GM12878 (cell line): Measurements from ENCODE around the gene CDK15. TPM values are rescaled to one million over a fixed set of nuclear protein-coding genes. Genes with fewer than 3 reads are reported as not detected.

Experiments used
- ATAC-seq: fragments of 200-7000 bp; cut with Tn5 transposase; 3 replicates; pipeline ENCODE4 v1.9.1; 2020; ENCODE audit warnings: mild to moderate bottlenecking, moderate library complexity
- BruUV-seq: library from RNA; stranded (reverse); fragments of 400-500 nt; replicated peaks from 2 replicates; lab custom pipeline; 2021; lab: Mats Ljungman, UMichigan
- CTCF ChIA-PET: fragments of 300-600 bp; sonication (Branson Sonifier 250); formaldehyde crosslinking; extraction: SDS; loops from one replicate; lab custom pipeline; 2021; ENCODE audit warnings: inconsistent platforms; lab: Yijun Ruan, JAX
- POLR2A ChIA-PET: fragments of 350-600 bp; formaldehyde crosslinking; extraction: SDS; loops from one replicate; lab custom pipeline; 2021; ENCODE audit warnings: inconsistent platforms; lab: Charles Lee
- RAD21 ChIA-PET: fragments of 300-600 bp; sonication (Branson Sonifier 250); formaldehyde crosslinking; loops from one replicate; lab custom pipeline; 2023; ENCODE audit warnings: antibody characterized with exemption; ENCODE audit not compliant: unreplicated experiment; lab: Charles Lee
- SMC1A ChIA-PET: fragments of 300-600 bp; sonication (Branson Sonifier 250); formaldehyde crosslinking; loops from one replicate; lab custom pipeline; 2023; ENCODE audit not compliant: unreplicated experiment, uncharacterized antibody; lab: Charles Lee
- DNase-seq: peaks from one replicate; pipeline ENCODE4 v3.0.0-alpha.2; 2011; ENCODE audit warnings: low read depth, low spot score
- FAIRE-seq: peaks from 3 replicates; lab custom pipeline; 2011; peaks lifted over from hg19 to GRCh38; lab: Jason Lieb, UNC
- H2AFZ ChIP-seq: 2 replicates; pipeline ENCODE4 v1.6.0; 2011; ENCODE audit warnings: low read depth, low read length, control low read depth; ENCODE audit not compliant: control insufficient read depth
- H3K27ac ChIP-seq: 2 replicates; pipeline ENCODE4 v1.5.1; 2011; ENCODE audit warnings: control low read depth; ENCODE audit not compliant: control insufficient read depth, insufficient read depth
- H3K27me3 ChIP-seq, 2 experiments: replicated peaks in 1 of 2; 2 replicates each; pipeline versions ENCODE4 v1.6.0 to v1.6.1; 2011; ENCODE audit warnings: low read length in 1 of 2; ENCODE audit not compliant: control insufficient read depth in 2 of 2, insufficient read depth in 2 of 2
- H3K36me3 ChIP-seq, 2 experiments: 2 replicates each; pipeline ENCODE4 v1.5.1; 2011; ENCODE audit warnings: low read length in 1 of 2; ENCODE audit not compliant: control insufficient read depth in 2 of 2, insufficient read depth in 2 of 2
- H3K4me1 ChIP-seq: 2 replicates; pipeline ENCODE4 v1.6.1; 2011; ENCODE audit warnings: mild to moderate bottlenecking, low read length, moderate library complexity, mixed read lengths; ENCODE audit not compliant: control insufficient read depth, insufficient read depth
- H3K4me2 ChIP-seq: 2 replicates; pipeline ENCODE4 v1.6.0; 2011; ENCODE audit warnings: control low read depth; ENCODE audit not compliant: control insufficient read depth, insufficient read depth
- H3K4me3 ChIP-seq: fragments of 200-600 bp; sonication (generic); 2 replicates; pipeline ENCODE4 v1.5.1; 2016
- H3K79me2 ChIP-seq: 2 replicates; pipeline ENCODE4 v1.6.0; 2011; ENCODE audit warnings: low read length; ENCODE audit not compliant: control insufficient read depth, insufficient read depth
- H3K9ac ChIP-seq: 2 replicates; pipeline ENCODE4 v1.8.0; 2011; ENCODE audit warnings: low read length, control low read depth, mixed read lengths; ENCODE audit not compliant: control insufficient read depth, insufficient read depth
- H3K9me3 ChIP-seq: replicated peaks from 3 replicates; pipeline ENCODE4 v1.5.1; 2011; ENCODE audit warnings: mild to moderate bottlenecking, low read length; ENCODE audit not compliant: control insufficient read depth, insufficient read depth
- H4K20me1 ChIP-seq: 2 replicates; pipeline ENCODE4 v1.6.0; 2011; ENCODE audit not compliant: control insufficient read depth, insufficient read depth
- ASH2L ChIP-seq: fragments of 300-600, 200-600 bp; sonication (generic); IDR thresholded peaks from 2 replicates; pipeline ENCODE4 v1.6.1; 2017; ENCODE audit warnings: low read depth, mild to moderate bottlenecking, borderline replicate concordance
- DPF2 ChIP-seq: fragments of 450-650 bp; IDR thresholded peaks from 2 replicates; pipeline ENCODE4 v1.6.1; 2017; ENCODE audit warnings: mild to moderate bottlenecking
- FOXM1 ChIP-seq: IDR thresholded peaks from 2 replicates; pipeline ENCODE4 v1.6.1; 2012; ENCODE audit warnings: low read depth, mild to moderate bottlenecking, inconsistent platforms, low read length, moderate library complexity
- IKZF1 ChIP-seq: fragments of 450-650 bp; conservative IDR thresholded peaks from 2 replicates; pipeline ENCODE4 v1.6.1; 2017; ENCODE audit warnings: antibody characterized with exemption, mild to moderate bottlenecking
- NFIC ChIP-seq: IDR thresholded peaks from 2 replicates; pipeline ENCODE4 v1.6.1; 2012; ENCODE audit warnings: low read depth, mild to moderate bottlenecking, inconsistent platforms, low read length, moderate library complexity
- NR2F1 ChIP-seq: fragments of 450-650 bp; conservative IDR thresholded peaks from 2 replicates; pipeline ENCODE4 v1.6.1; 2017; ENCODE audit warnings: mild to moderate bottlenecking
- RAD21 ChIP-seq: IDR thresholded peaks from 2 replicates; pipeline ENCODE4 v1.6.1; 2011; ENCODE audit warnings: mild to moderate bottlenecking, low read depth, low read length, moderate library complexity; ENCODE audit not compliant: insufficient read depth
- RCOR1 ChIP-seq: conservative IDR thresholded peaks from 2 replicates; pipeline ENCODE4 v1.6.1; 2012; ENCODE audit warnings: low read depth, low read length, improper control_type of control experiment
- SMARCA5 ChIP-seq: fragments of 450-650 bp; IDR thresholded peaks from 2 replicates; pipeline ENCODE4 v1.6.1; 2017; ENCODE audit warnings: mild to moderate bottlenecking
- SMC3 ChIP-seq: IDR thresholded peaks from 2 replicates; pipeline ENCODE4 v1.6.1; 2011; ENCODE audit warnings: low read length, improper control_type of control experiment, borderline replicate concordance
- STAT1 ChIP-seq: fragments of 450-650 bp; conservative IDR thresholded peaks from 2 replicates; pipeline ENCODE4 v1.6.1; 2014; ENCODE audit warnings: antibody characterized with exemption, mild to moderate bottlenecking
- SUZ12 ChIP-seq: fragments of 200-600 bp; sonication (generic); IDR thresholded peaks from one replicate; pipeline ENCODE4 v1.6.1; 2018; ENCODE audit warnings: antibody characterized with exemption, mild to moderate bottlenecking; ENCODE audit not compliant: unreplicated experiment
- WRNIP1 ChIP-seq: IDR thresholded peaks from 2 replicates; pipeline ENCODE4 v1.6.1; 2011; ENCODE audit warnings: low read depth, low read length, improper control_type of control experiment, borderline replicate concordance
- YY1 ChIP-seq: IDR thresholded peaks from 2 replicates; pipeline ENCODE4 v1.6.1; 2011; ENCODE audit warnings: low read depth, mild to moderate bottlenecking, low read length
- WGBS: methylation state at CpG from one replicate; pipeline ENCODE4 v1.1.6; 2016; ENCODE audit warnings: low lambda C conversion rate; ENCODE audit not compliant: insufficient replicate concordance, insufficient coverage; ENCODE audit errors: missing lambda C conversion rate; 5-methylcytosine and 5-hydroxymethylcytosine counted together
- in situ Hi-C: fragments of 300-500 bp; cut with MboI; formaldehyde crosslinking; loops from 9 replicates; pipeline ENCODE4 v1.14.3; 2018; ENCODE audit warnings: mixed read lengths
- intact Hi-C: fragments of 100-400 bp; cut with micrococcal nuclease; formaldehyde crosslinking; loops from one replicate; pipeline ENCODE4 v1.14.2; 2022; ENCODE audit not compliant: unreplicated experiment
- polyA plus RNA-seq, 11 experiments: library from polyadenylated mRNA; depleted of rRNA in 4 of 11; unstranded in 6 of 11; stranded (reverse) in 5 of 11; fragments of >200 nt; fragmentation: Nextera tagmentation in 4 of 11; fragmentation: Illumina TruSeq in 1 of 11; extraction: Ambion mirVana in 4 of 11; extraction: Trizol in 1 of 11; gene quantifications; 1 replicate in 1 of 11; 2 replicates in 10 of 11; pipeline versions ENCODE4 v1.2.1 to v1.2.3, GENCODE V29; 2011 to 2016; ENCODE audit warnings: inconsistent platforms in 2 of 11, missing spikeins in 2 of 11, low read depth in 1 of 11
- total RNA-seq, 4 experiments: library from RNA; depleted of rRNA in 3 of 4; stranded (reverse); fragments of >200 nt in 3 of 4; fragmentation: Illumina TruSeq in 1 of 4; extraction: Trizol in 1 of 4; gene quantifications; 2 replicates each; pipeline versions ENCODE4 v1.2.1 to v1.2.3, GENCODE V29; 2013 to 2021
- TF ChIP-seq, protein P1 (sequence below): IDR thresholded peaks from 2 replicates; pipeline ENCODE4 v1.6.1; 2011; ENCODE audit warnings: low read depth, mild to moderate bottlenecking, low read length, moderate library complexity, borderline replicate concordance; ENCODE audit errors: extremely low read depth
- TF ChIP-seq, protein P2 (sequence below), 3 experiments: IDR thresholded peaks in 2 of 3; conservative IDR thresholded peaks in 1 of 3; 2 replicates each; pipeline ENCODE4 v1.5.1; 2011; ENCODE audit warnings: low read depth in 3 of 3, low read length in 3 of 3, mild to moderate bottlenecking in 3 of 3, control low read depth in 2 of 3, moderate library complexity in 2 of 3, inconsistent platforms in 1 of 3, mixed read lengths in 1 of 3; ENCODE audit not compliant: control insufficient read depth in 2 of 3, insufficient read depth in 1 of 3; ENCODE audit errors: extremely low read depth in 1 of 3
- TF ChIP-seq, protein P3 (sequence below): fragments of 450-650 bp; IDR thresholded peaks from 2 replicates; pipeline ENCODE4 v1.6.1; 2017; ENCODE audit warnings: antibody characterized with exemption, mild to moderate bottlenecking, moderate library complexity

Gene CDK15
- total and polyA plus RNA-seq, 10 of the 15 experiments (the other 5 are each of a cell fraction or from before 2014, with no cell fraction given): 0.01 to 0.04 TPM; not detected in 8

DNA sequence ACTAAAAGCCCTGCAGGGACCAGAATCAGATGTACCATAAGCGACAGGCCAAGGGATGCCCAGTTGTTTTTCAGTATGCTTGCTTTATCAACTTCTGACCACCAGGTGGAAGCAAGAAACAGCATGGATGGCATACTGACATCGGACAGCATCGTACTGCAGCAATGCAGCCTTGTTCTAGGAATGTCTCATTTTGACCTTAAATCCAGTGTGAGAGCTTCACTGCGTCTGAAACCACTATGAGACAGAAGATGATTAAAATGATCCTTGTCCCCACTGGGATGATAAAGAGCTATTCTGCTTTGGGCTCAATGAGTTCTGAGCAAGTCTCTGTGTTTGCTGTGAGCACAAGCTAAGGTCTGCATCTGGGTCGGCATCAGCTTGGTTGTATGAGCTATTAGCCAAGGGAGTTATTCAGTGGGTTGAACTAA, 54.3 kb downstream of the CDK15 start:
- peak; percentile 95 for TF ChIP-seq RAD21
- TF ChIP-seq SUZ12: no peak
- TF ChIP-seq, protein P1, sequence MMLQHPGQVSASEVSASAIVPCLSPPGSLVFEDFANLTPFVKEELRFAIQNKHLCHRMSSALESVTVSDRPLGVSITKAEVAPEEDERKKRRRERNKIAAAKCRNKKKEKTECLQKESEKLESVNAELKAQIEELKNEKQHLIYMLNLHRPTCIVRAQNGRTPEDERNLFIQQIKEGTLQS: no peak
- TF ChIP-seq ASH2L: no peak
- TF ChIP-seq DPF2: 0 out of 2 replicates have a peak, but pooled peaks have one; percentile 20
- 0 out of 2 replicates have a peak, but pooled peaks have one; percentile 25 for TF ChIP-seq FOXM1
- peak; percentile 94 for TF ChIP-seq SMC3
- TF ChIP-seq IKZF1: 0 out of 2 replicates have a peak, but pooled peaks have one; percentile 16
- TF ChIP-seq, protein P2, sequence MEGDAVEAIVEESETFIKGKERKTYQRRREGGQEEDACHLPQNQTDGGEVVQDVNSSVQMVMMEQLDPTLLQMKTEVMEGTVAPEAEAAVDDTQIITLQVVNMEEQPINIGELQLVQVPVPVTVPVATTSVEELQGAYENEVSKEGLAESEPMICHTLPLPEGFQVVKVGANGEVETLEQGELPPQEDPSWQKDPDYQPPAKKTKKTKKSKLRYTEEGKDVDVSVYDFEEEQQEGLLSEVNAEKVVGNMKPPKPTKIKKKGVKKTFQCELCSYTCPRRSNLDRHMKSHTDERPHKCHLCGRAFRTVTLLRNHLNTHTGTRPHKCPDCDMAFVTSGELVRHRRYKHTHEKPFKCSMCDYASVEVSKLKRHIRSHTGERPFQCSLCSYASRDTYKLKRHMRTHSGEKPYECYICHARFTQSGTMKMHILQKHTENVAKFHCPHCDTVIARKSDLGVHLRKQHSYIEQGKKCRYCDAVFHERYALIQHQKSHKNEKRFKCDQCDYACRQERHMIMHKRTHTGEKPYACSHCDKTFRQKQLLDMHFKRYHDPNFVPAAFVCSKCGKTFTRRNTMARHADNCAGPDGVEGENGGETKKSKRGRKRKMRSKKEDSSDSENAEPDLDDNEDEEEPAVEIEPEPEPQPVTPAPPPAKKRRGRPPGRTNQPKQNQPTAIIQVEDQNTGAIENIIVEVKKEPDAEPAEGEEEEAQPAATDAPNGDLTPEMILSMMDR (IDR thresholded peaks at IDR 0.05 in 2 of 3, conservative IDR thresholded peaks at IDR 0.05 in 1 of 3; ENCODE audit: control insufficient read depth in 2 of 3, extremely low read depth in 1 of 3, insufficient read depth in 1 of 3, low read depth in 3 of 3, low read length in 3 of 3): peak; percentile 75 to 86 (median 79)
- TF ChIP-seq WRNIP1: no peak
- 0 out of 2 replicates have a peak, but pooled peaks have one; percentile 45 for TF ChIP-seq SMARCA5
- no peak for TF ChIP-seq NR2F1
- no peak for TF ChIP-seq NFIC
- TF ChIP-seq RCOR1: no peak
- TF ChIP-seq, protein P3, sequence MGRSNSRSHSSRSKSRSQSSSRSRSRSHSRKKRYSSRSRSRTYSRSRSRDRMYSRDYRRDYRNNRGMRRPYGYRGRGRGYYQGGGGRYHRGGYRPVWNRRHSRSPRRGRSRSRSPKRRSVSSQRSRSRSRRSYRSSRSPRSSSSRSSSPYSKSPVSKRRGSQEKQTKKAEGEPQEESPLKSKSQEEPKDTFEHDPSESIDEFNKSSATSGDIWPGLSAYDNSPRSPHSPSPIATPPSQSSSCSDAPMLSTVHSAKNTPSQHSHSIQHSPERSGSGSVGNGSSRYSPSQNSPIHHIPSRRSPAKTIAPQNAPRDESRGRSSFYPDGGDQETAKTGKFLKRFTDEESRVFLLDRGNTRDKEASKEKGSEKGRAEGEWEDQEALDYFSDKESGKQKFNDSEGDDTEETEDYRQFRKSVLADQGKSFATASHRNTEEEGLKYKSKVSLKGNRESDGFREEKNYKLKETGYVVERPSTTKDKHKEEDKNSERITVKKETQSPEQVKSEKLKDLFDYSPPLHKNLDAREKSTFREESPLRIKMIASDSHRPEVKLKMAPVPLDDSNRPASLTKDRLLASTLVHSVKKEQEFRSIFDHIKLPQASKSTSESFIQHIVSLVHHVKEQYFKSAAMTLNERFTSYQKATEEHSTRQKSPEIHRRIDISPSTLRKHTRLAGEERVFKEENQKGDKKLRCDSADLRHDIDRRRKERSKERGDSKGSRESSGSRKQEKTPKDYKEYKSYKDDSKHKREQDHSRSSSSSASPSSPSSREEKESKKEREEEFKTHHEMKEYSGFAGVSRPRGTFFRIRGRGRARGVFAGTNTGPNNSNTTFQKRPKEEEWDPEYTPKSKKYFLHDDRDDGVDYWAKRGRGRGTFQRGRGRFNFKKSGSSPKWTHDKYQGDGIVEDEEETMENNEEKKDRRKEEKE: no peak
- no peak for TF ChIP-seq STAT1
- TF ChIP-seq YY1: peak; percentile 73
- BruUV-seq: no TSS peak
- SMC1A ChIA-PET: interaction anchor here (0.5 to 4.1 kb wide), 35 partner anchors 22 to 624 kb away, joined by 3 to 41 read pairs (median 4); no protein-coding TSS in a partner anchor
- H3K79me2 ChIP-seq: no peaks in the 10 kb centered on the region
- RAD21 ChIA-PET: interaction anchor here (0.5 to 3.0 kb wide), 26 partner anchors 9 to 321 kb away, joined by 3 to 34 read pairs (median 4); partner anchors contain the start of genes FZD7 and KIAA2012
- WGBS: 11% methylated on average over 5 of the region's 5 CpGs
- in situ Hi-C loops: loop anchor here (5.0 kb wide), 1 partner anchor 307 kb away; no protein-coding TSS in a partner anchor
- CTCF ChIA-PET: interaction anchor here (0.6 to 3.9 kb wide), 58 partner anchors 10 to 624 kb away, joined by 3 to 81 read pairs (median 4); partner anchors contain the start of gene KIAA2012
- peaks cover 0 to 5% of the 10 kb centered on the region in 2 experiments; a peak in 2 of 4 replicates for H3K27me3 ChIP-seq
- H3K9me3 ChIP-seq: no peaks in the 10 kb centered on the region
- no peaks in the 10 kb centered on the region for H3K36me3 ChIP-seq
- H3K4me1 ChIP-seq: no peaks in the 10 kb centered on the region
- H4K20me1 ChIP-seq: no peaks in the 10 kb centered on the region
- peak; percentile 96 for FAIRE-seq
- no peak overlapping the region for H3K9ac ChIP-seq
- no peak overlapping the region for H3K4me2 ChIP-seq
- no peak overlapping the region for H3K4me3 ChIP-seq
- POLR2A ChIA-PET: no interaction called here
- peak; percentile 95 for ATAC-seq
- H2AFZ ChIP-seq: no peak overlapping the region
- intact Hi-C loops: loop anchor here (1.0 to 5.0 kb wide), 4 partner anchors 107 to 318 kb away; no protein-coding TSS in a partner anchor
- no peak overlapping the region for H3K27ac ChIP-seq
- DNase-seq: peak; percentile 43
